NCI-H1694 treated with DMSO at 0.1 percent for 48 hours (cell line): ENCODE measurements around the gene KIAA1586.
"Not testable (repeated sequence)": the region's sequence is repeated elsewhere in the genome, so short reads cannot be mapped to it uniquely, and the experiment has no call there.

ENCODE experiments used
- DNase-seq: peaks from one replicate; lab custom pipeline; 2025; lab: John Stamatoyannopoulos, UW

KIAA1586 gene, protein sequence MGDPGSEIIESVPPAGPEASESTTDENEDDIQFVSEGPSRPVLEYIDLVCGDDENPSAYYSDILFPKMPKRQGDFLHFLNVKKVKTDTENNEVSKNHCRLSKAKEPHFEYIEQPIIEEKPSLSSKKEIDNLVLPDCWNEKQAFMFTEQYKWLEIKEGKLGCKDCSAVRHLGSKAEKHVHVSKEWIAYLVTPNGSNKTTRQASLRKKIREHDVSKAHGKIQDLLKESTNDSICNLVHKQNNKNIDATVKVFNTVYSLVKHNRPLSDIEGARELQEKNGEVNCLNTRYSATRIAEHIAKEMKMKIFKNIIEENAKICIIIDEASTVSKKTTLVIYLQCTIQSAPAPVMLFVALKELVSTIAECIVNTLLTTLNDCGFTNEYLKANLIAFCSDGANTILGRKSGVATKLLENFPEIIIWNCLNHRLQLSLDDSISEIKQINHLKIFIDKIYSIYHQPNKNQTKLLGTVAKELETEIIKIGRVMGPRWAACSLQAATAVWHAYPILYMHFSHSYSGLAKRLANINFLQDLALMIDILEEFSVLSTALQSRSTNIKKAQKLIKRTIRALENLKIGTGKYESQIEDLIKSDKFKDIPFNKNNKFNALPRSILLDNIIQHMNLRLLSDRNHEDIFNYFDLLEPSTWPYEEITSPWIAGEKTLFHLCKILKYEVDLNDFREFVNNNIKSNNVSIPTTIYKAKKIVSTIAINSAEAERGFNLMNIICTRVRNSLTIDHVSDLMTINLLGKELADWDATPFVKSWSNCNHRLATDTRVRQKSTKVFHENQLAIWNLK

DNA sequence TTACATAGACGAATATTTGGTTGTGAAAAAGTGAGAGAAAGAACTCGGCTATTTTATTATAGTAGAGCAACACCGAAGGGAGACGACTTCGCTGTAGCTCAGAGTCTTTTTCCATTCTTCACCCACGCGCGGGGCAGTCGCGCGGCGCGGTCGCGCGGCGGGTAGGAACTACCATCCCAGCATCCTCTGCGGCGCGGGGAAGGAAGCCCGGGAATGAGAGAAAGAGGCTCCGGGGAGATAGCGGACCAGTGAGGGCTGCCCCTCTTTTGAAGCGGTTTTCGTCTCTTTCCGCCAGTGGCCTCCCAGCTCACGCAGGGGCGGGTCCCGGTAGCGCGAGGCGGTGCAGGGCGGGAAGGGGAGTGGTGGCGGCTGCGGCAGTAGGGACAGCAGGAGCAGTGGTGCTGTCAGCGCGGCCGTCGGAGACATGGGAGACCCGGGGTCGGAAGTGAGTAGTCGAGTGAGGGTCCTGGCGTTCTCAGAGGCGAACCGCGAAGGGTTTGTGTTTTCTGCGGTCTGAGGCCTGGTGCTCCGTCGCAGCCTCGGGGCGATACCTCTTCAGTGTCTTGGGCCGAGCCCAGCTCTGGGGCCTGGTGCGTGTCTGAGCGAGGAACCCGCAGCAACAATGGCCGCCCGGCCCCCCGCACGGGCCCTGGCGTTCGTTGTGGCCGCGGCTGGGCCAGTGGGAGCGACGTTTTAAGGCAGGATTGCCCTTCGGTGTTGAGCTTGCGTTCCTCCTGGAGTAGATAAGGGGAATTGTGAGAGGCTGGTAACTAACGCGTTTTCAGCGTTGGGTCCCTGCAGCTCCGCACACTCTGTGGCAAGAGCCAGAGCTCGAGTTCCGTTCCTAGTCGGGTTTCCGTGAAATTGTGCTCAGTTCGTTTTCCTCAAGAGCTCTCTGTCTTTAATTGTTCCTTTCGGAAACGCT is at the start of gene KIAA1586:
TSS of gene KIAA1586 (plus strand) at position 362 of the 925 bp plus-strand sequence. CDS start at position 425, 63 bp downstream.
- peak; percentile 90 for DNase-seq

DNA sequence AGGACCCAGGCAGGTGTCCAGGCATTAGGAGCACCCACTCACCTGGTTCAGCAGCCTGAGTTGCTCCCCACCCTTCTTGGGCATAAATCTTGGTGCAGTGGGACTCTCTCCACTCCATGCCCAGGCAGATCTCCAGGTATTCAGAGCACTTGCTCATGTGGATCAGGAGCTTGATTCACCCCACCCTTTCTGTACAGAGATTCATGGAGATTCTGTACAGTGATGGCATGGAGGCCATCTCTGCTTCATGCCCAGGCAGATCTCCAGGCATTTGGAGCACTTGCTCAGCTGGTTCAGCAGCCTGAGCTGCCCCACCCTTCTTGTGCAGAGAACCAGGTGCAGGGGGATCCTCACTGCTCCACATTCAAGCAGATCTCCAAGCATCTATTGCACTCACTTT is 47.4 kb upstream of the KIAA1586 start:
- DNase-seq, result no peak

DNA sequence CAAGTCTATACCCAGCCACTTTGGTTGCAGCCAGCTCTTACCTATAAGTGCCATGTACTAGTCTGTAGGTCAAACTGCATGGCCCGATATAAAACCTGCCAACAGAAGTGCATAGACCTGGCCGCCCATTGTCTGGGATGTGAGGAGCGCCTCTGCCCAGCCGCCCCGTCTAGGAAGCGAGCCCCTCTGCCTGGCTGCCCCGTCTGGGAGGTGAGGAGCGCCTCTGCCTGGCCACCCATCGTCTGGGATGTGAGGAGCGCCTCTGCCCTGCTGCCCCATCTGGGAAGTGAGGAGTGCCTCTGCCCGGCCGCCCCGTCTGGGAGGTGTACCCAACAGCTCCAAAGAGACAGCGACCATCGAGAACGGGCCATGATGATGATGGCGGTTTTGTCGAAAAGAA is 46.7 kb upstream of the KIAA1586 start:
- not testable (repeated sequence) for DNase-seq

DNA sequence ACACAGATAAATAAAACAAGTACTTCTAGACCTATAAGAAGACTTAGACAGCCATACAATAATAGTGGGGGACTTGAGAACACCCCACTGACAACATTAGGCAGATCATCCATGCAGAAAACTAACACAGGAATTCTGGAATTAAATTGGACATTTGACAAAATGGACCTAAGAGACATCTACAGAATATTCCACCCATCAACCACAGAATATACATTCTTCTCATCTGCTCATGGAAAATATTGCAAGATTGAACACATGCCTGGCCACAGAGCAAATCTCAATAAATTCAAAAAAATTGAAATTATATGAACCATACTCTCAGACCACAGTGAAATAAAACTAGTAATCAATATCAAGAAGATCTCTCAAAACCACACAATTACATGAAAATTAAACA is 44.3 kb upstream of the KIAA1586 start:
- no peak for DNase-seq

DNA sequence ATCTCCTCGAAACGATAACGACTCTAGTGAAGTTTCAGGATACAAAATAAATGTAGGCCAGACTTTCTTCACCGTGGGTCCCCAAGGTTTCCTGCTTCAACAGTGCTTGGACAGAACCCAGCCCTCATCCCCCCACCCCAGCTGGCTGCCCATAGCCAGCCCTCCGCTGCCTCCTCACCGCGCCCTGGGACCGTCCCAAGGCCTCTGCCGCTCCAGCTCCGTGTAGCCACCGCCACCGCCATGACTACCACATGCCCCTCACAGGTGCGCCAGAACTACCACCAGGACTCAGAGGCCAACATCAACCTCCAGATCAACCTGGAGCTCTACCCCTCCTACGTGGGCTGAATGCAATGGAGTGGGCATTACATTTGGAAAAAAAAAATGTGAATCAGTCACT is 42.2 kb upstream of the KIAA1586 start:
- DNase-seq, result no peak

DNA sequence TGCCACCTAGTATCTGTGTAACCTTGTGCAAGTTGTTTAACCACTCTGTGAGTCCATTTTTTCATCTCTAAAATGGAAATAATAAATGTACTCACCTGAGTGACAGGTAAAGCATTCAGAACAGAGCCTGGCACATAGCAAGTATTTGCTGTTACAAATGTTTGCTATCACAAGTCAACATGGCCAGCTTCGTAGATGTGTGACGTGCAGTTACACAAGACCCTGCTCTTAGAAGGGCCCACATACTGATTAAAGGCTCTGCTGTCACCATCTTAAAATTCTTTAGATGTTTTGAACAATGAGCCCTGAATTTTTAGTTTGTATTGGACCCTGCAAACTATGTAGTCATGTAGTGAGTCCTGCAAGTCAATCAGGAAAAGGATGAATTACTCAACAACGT is 40.4 kb upstream of the KIAA1586 start:
- DNase-seq, result no peak

DNA sequence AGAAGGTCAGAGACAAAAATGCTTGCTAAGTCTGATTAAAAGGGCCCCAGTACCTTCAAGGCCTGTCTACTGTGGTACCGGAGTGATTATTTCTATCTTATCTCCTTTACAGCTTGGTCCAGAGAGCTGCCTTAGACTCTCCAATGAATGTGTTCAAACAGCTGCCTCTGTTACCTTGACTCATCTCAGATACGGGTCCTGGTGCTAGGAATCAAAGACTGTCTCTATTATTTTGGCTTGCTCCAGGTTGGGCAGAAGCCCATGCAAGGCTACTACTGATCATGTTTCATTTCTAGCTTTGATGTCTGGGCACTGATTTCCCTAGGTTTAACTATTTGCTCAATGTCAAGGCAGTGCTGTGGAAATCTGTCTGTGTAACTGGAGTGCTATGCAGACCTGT is 38.4 kb upstream of the KIAA1586 start:
- not testable (repeated sequence) for DNase-seq

DNA sequence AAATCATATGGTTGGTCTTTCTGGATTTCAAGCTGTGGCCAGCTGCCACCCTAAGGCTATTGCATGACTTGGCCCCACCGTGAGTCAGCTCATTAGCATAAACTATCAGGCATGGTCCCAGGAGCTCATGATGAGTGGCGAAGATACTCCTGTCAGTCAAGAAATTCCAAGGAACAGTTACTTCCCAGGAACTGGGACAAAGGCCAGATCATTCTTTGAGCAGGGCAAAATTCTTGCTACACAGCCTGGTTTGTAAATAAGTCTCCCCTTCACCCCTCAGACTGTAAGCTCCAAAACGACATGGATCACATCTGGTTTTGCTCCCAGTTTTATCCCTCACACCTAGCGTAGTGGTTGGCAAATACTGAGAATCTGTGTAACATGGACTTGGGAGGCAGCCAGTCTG is 33.0 kb upstream of the KIAA1586 start:
- DNase-seq, result no peak

DNA sequence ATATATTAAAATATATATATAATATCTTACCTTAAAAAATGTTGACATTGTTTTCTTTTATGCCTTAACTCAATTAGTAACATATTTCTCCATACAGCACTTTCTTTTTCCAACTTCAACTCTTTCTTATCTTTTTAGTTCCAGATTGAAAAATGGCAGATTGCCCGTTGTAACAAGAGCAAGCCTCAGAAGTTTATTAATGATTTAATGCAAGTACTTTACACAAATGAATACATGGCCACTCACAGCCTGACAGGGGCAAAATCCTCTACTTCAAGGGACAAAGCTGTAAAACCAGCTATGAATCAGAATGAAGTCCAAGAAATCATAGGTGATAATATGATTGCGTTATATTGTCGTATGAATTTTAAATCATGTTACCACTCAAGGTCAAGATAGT is 29.4 kb upstream of the KIAA1586 start:
- no peak for DNase-seq

DNA sequence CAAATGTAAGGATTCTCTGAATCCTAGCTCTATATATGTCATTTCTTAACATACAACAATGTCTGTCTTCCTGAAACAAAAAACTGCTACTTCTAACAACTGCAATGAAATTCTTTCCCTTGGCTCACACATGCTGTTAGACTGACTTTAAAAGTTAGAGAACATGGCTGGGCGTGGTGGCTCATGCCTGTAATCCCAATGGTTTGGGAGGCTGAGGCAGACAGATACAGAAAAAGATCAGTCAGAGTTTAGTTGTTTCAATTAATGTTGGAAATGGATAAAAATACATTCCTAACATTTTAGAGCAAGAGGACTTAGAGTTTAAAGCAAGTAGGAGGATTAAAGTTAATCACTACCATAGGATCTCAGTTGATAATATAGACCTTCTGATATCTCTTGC is 28.7 kb upstream of the KIAA1586 start:
- no peak for DNase-seq

DNA sequence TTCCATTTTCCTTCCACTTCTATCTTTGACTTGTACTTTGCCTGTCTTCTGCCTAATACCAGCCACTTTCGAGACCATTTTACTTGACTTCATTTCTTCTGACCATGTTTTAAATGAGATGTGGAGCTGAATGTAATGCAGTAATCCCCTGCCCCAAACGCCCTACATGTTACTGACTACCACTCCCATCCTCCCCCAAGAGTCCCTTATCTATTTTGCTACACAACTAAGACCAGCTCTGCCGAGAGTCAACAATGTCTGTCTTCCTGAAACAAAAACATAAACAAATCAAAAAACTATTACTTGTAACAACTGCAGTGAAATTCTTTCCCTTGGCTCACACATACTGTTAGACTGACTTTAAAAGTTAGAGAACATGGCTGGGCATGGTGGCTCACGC is 27.1 kb upstream of the KIAA1586 start:
- no peak for DNase-seq

DNA sequence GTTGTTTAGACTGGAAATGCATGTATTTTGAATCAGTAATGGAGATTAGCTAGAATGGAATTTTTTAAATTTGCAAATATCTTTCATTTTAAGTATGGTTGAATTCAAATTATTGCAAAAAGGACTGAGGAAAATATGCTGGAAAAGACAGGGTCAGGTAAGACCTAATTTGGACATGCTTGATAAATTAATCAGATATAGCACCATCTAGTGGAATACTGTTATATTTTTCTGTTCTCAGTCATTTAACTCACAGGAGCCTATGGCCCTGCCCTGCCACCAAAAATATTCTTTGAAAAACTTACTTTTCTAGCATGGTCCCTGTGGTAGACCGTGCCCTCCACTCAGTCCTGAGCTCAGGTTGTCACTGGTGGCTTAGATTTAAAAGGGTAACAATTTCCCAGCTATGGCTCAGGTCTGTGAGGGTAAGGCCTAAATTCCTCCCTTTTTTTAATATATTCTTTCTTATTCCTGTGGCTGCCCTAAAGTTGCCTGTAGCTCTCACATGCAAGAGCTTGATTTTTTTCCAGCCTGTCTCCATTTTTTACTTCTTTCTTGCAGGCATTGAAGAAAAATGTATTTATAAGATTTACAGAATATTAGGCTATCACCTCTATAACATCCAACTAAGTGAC is 25.3 kb upstream of the KIAA1586 start:
- peak; percentile 57 for DNase-seq

DNA sequence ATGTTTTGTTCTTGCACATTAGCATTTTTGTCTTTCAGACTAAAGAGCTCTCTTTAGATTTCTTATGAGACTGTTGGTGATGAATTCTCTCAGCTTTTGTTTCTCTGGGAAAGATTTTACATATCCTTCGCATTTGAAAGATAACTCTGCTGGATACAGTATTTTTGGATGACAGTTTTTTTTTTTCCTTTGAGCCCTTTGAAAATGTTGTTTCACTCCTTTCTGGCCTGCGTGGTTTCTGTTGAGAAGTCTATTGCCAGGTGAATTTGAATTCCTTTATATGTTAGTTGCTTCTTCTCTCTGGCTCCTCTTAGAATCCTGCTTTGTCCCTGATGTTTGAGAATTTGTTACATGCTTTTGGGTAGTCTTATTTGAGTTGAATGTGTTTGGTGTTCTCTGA is 22.2 kb upstream of the KIAA1586 start:
- no peak for DNase-seq

DNA sequence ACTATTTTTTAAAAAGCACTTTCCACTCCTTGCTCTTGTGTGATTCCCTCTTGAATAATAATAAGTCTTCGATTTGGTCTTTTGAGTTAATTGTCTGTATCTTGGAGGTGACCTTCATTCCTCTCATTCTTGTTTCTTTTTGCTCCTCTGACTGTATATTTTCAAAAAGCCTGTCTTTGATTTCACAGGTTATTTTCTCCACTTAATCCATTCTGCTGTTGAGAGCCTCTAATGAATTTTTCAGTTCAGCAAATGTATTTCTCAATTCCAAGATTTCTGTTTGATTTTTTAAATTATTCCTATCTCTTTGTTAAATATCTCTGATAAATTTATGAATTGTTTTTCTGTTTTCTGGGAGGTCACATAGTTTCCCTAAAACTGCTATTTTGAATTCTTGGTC is 21.7 kb upstream of the KIAA1586 start:
- DNase-seq, result no peak

DNA sequence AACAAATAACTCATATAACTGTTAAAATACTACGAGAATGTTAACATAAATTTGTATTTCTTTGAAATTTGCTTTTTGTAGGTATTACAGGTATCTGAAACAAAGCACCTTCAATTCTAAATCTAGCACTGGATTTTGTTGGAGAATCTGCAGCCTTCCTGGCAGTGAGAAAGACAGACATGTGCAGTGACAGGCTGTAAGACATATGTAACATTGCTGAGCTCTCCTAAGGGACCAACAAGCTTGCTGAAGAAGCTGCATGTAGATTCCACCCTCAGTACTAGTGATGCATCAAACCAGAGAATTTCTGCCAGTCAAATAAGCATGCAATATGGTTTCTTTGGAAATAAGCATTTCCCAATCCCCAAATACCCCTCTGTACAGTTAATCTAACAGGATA is 20.5 kb upstream of the KIAA1586 start:
- DNase-seq, result no peak

DNA sequence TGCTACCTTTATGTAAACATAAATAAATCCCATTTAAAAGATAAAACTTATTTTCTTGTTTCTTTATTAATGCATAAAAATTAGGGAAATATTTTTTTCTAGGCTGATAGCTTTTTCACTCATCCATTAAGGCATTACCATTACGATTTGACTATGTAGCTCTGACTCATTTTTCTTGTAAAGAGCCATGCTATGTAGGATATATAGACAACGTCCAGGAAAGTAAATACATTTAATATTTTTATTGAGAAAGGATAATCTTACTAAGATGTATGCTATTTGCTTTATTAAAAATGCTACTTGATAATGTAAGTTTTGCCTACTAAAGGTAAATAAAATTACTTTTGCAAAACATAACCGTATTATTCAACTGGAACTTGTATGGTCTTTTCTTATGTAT is 19.2 kb upstream of the KIAA1586 start:
- DNase-seq, result no peak

DNA sequence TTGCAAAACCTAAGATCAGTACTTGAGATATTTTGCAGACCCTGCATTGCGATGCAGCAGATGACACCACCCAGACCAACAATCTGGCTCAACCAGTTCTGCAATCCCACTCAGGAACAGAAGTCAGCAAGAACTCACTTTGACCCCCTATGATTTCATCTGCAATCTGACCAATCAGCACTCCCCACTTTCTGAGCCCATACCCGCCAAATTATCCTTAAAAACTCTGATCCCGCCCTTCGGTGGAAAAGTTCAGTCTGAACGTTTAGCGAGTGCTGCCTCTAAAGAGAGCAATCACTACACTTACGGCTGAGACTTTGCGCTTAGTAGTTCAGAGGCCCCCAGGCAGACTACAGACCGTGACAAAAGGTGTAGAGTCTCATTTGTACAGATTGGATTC is 17.3 kb upstream of the KIAA1586 start:
- DNase-seq, result no peak

DNA sequence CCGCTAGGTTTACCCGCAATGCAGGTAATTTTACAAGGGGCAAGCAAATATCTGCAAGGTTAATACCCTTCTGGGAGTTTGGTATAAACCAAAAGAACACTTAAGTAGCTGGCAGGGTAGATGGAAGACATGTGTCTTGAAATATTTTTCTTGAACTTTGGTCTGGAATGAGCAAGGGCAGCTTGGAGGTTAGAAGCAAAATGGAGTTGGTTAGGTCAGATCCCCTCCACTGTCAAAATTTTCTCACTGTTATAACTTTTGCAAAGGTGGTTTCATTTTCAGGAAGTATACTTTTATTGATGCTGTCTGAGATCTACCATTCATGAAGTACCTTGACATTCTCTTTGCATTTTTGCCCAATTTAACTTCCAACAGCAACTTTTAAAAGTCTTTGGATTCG is 13.3 kb upstream of the KIAA1586 start:
- no peak for DNase-seq

DNA sequence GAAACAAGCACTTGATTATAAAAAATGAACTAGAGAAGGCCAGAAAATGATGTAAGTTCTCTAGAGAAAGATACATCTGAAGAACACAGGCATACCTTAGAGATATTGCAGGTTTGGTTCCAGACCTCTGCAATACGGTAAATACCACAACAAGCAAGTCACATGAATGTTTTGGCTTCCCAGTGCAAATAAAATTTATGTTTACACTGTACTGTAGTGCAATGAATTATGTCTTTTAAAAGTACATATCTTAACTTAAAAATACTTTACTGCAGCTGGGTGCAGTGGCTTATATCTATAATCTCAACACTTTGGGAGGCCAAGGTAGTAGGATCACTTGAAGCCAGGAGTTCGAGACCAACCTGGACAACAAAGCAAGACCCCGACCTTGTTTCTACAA is 10.9 kb upstream of the KIAA1586 start:
- no peak for DNase-seq

DNA sequence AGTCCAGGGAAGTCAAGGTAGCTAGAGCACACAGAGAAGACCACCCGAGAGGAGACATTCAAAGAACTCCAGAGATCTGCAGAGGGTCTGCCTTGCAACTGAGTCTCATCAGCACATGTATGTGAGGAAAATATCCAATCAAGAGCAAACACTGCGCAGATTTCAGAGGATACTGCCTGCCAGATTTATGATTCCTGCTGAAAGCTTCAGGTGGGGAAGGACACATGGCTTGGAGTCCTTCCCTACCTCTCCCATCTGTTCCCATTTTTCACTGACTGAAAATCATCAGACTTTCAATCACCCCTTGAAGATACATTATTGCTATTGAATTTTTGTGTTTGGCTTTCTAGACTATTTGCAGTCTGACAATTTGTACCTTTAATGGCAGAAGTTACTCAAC is 7.6 kb upstream of the KIAA1586 start:
- no peak for DNase-seq

DNA sequence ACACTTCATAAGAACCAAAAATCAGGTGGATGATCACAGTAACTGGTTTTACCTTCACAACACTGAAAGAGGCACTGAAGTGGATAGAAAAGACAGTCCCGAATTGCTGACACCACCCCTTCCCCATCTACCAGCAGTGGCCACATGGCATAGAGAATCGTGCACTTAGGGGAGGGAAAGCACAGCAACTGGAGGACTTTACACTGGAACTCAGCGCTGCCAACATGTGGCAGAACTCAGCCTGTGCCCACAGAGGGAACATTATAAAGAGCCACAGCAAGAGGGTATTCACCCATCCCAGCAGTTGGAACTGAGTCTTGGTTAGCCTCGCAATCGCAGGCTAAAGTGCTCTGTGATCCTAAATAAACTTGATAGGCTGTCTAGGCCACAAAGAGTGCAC is 6.5 kb upstream of the KIAA1586 start:
- DNase-seq, result no peak

DNA sequence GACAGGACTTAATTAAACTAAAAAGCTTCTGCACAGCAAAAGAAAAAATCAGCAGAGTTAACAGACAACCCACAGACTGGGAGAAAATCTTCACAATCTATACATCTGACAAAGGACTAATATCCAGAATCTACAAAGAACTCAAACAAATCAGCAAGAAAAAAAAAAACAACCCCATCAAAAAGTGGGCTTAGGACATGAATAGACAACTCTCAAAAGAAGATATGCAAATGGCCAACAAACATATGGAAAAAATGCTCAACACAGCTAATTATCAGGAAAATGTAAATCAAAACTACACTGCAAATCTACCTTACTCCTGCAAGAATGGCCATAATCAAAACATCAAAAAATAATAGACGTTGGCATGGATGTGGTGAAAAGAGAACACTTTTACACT is 2.4 kb upstream of the KIAA1586 start:
- not testable (repeated sequence) for DNase-seq
